Adipocyte (in vitro differentiated cells): Measurements from ENCODE around the gene LNX2.

ENCODE experiments used
- DNase-seq: peaks from one replicate; pipeline ENCODE4 v3.0.0-alpha.2; 2015; ENCODE audit warnings: low read depth
- H3K27me3 ChIP-seq: replicated peaks from 2 replicates; pipeline ENCODE4 v1.7.0; 2013; ENCODE audit warnings: mild to moderate bottlenecking, low read length, moderate library complexity; ENCODE audit not compliant: control insufficient read depth, insufficient read depth
- H3K36me3 ChIP-seq: 2 replicates; pipeline ENCODE4 v1.7.0; 2013; ENCODE audit warnings: low read length, mild to moderate bottlenecking, moderate library complexity; ENCODE audit not compliant: control insufficient read depth, insufficient read depth, severe bottlenecking
- H3K4me1 ChIP-seq: 2 replicates; pipeline ENCODE4 v1.7.0; 2013; ENCODE audit warnings: mild to moderate bottlenecking, low read length, moderate library complexity; ENCODE audit not compliant: control insufficient read depth, insufficient read depth
- H3K4me3 ChIP-seq: 2 replicates; pipeline ENCODE4 v1.7.0; 2013; ENCODE audit warnings: mild to moderate bottlenecking, low read length, moderate library complexity
- H3K9ac ChIP-seq: 2 replicates; pipeline ENCODE4 v1.7.0; 2013; ENCODE audit warnings: mild to moderate bottlenecking, low read length, moderate library complexity
- H3K9me3 ChIP-seq: 2 replicates; pipeline ENCODE4 v1.7.0; 2013; ENCODE audit warnings: mild to moderate bottlenecking, low read length, moderate library complexity; ENCODE audit not compliant: control insufficient read depth

The LNX2 gene

DNA sequence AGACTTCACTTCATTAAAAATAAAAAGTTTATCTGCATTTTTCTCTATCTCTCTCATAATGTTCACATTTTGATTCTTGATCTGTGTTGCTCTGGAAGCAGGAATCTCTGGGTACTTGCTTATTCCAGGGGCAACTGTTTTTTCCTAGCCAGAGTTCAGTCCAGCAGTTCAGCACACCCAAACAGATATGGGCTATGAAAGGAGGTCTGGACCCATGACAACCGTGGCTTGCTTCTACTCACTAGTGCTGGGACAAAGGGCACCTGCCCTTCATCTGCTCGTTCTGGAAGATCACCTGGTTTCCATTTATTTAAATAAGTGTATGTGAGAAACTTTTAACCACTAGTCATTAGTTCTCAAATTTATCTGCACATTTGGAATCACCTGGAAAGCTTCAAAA, 37.4 kb upstream of the LNX2 start:
- Histone ChIP-seq H3K27me3 (no peaks in the 10 kb centered on the region), H3K9ac (no peak overlapping the region), H3K9me3 (no peaks in the 10 kb centered on the region), H3K36me3 (peaks cover 20% of the 10 kb centered on the region), H3K4me1 (peaks cover 33% of the 10 kb centered on the region), H3K4me3 (no peak overlapping the region)
- DNase-seq, result no peak

DNA sequence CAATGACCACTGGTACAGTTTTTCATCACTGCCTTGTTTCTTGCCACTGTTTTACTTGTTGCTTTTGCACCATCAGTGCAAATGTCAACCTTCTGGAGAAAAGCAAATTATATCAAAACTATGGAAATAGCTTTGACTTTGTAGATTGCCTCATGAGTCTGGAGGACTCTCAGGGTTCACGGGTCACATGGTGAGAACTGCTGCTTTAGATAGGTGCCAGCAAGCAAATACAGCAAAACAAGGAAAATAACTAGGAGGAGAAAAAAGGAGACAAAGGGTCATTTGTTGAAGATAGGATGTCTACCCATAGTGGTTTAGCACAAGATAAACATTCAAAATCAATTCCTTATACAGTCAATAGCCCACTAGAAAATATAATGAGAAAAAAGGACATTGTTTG, 34.5 kb upstream of the LNX2 start:
- Histone ChIP-seq H3K36me3 (peaks cover 42% of the 10 kb centered on the region), H3K27me3 (no peaks in the 10 kb centered on the region), H3K9me3 (peaks cover 9% of the 10 kb centered on the region), H3K4me1 (peaks cover 33% of the 10 kb centered on the region), H3K4me3 (no peak overlapping the region), H3K9ac (no peak overlapping the region)
- DNase-seq, result no peak

DNA sequence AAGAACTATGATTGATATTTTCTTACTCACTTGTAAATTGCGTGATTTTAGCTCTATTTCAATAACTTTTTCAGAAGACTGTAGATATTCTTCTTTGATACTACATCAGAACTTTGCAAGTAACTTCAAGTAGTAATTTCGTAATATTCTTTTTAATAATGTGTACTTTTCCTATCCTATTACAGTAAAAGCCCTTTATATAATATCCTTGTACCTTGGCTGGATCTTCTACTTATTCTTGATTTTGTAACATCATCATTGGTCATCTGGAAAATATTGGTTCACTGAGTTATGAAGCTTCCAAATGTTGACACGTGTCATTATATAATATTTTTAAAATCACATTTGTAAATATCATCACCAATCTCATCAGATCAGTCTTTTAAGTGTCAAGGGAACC, 33.7 kb upstream of the LNX2 start:
- H3K4me1 ChIP-seq, result peaks cover 29% of the 10 kb centered on the region
- no peak overlapping the region for H3K4me3 ChIP-seq
- H3K9ac ChIP-seq, result no peak overlapping the region
- H3K9me3 ChIP-seq, result peaks cover 9% of the 10 kb centered on the region
- peaks cover 46% of the 10 kb centered on the region for H3K36me3 ChIP-seq
- no peaks in the 10 kb centered on the region for H3K27me3 ChIP-seq
- no peak for DNase-seq

DNA sequence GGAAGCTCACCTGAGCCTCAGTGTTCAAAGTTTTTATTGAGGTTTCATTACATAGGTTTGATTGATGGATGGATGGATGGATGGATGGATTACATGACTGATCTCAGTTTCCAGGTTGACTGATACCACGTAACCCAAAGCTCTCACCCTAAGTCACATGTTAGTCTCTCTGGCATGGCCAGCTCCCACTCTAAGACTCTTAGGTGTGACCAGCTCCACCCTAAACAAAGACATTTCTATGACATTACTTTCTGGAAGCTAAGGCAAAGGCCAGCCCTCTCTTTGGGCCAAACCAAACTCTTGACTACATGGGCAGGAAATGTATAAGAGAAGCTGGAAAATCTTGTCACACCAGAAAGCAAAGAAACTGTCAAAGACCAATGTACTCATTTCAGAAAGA, 30.0 kb upstream of the LNX2 start:
- H3K9ac ChIP-seq, result no peak overlapping the region
- H3K9me3 ChIP-seq, result peaks cover 9% of the 10 kb centered on the region
- no peaks in the 10 kb centered on the region for H3K27me3 ChIP-seq
- no peak overlapping the region for H3K4me3 ChIP-seq
- H3K4me1 ChIP-seq, result peaks cover 14% of the 10 kb centered on the region
- peaks cover 56% of the 10 kb centered on the region for H3K36me3 ChIP-seq
- no peak for DNase-seq

DNA sequence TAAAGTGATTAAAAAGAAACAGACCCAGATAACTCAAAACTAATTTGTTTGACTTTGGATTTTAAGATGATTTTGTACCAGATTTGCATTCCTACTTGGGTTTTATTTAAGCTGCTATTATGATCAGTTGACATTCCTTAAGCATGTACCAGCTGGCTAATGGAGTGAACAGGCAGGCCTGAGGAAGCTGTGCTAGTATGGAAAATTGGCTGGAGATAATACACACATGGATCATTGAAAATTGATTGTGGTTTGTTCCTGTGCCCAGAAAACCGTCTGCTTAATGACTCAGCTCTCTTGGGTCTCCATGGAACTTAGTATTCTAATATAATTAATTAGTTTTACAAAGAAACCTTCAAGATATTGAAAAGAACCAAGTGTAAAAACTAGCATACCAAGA, 24.0 kb upstream of the LNX2 start:
- H3K4me1 ChIP-seq, result peaks cover 21% of the 10 kb centered on the region
- H3K4me3 ChIP-seq, result no peak overlapping the region
- H3K27me3 ChIP-seq, result no peaks in the 10 kb centered on the region
- peaks cover 12% of the 10 kb centered on the region for H3K36me3 ChIP-seq
- DNase-seq, result peak; percentile 54
- H3K9me3 ChIP-seq, result no peaks in the 10 kb centered on the region
- no peak overlapping the region for H3K9ac ChIP-seq

DNA sequence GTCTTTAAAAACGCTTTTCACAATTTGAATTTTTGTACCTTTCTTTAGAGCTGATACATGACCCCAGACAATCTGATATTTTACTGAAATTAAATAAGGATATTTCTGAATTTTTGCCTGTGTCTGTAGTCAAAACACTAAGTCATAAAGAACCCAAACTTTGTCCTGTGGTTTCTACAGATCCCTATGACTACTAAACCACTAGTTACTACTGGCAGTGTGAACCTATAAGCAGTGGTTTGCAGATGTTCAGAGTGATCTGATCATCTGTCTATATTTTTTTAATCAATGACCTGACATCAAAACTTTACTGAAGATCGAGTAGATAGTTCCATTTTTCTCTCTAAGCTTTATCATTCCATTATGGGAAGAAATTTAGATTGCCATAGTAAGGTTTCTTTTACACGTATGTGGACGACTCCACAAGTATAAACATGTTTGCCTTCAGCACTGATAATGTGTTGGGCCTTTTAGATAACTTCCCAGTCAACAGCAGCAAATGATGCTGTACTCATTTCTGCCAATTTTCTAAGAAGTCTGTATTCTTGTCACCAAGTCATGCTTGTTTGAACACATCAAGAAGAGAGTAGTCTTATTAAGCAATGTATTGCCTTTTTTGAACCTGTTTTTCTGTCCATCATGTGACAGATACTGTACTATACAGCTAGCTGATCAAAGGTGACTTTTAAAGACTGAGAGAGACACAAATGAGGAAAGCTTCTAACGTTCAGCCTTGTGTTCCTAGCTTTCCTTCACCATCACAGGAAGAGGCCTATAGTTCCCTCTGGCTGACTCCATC, 23.2 kb upstream of the LNX2 start:
- H3K4me1 ChIP-seq, result peaks cover 28% of the 10 kb centered on the region
- no peak overlapping the region for H3K4me3 ChIP-seq
- DNase-seq, result no peak
- H3K9ac ChIP-seq, result no peak overlapping the region
- peaks cover 5% of the 10 kb centered on the region for H3K36me3 ChIP-seq
- H3K27me3 ChIP-seq, result no peaks in the 10 kb centered on the region
- no peaks in the 10 kb centered on the region for H3K9me3 ChIP-seq

DNA sequence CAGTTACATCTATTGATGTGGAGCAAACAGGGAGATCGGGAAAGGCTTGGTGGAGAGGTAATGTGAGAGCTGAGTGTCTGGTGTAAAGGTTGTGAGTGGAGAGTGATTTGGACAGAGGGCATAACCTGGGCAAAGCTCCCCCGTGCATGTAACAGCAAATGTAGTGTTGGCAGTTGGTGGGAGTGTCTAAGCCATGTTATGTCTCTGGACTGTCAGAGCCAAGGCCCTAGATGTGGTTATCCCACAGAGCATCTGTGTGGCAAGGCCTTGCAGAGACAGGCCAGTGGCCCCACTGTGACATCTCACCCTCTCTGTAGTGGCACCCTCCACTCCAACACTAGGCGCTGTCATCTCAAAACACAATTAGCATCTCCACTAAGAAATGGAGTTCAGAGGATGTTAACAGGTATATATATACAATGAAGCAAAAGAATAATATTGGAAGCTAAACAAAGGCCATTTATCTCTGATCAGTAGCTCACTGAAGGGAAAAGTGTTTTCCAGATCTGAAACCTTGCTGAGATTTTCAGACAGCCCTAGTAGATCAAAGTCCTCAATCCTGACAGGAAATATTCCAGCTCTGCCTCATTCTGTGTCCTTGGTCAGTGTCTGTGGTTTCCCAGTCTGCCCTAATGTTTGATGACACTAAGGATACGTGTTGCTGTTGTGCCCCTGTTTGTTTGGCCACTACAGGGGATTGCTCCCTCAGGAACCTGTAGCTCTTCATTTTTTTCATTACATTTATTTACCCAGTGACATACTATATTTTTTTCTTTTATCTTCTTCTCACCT, 21.6 kb upstream of the LNX2 start:
- Histone ChIP-seq H3K9ac (no peak overlapping the region), H3K36me3 (no peaks in the 10 kb centered on the region), H3K9me3 (no peaks in the 10 kb centered on the region), H3K27me3 (no peaks in the 10 kb centered on the region), H3K4me3 (no peak overlapping the region), H3K4me1 (peaks cover 36% of the 10 kb centered on the region)
- no peak for DNase-seq

DNA sequence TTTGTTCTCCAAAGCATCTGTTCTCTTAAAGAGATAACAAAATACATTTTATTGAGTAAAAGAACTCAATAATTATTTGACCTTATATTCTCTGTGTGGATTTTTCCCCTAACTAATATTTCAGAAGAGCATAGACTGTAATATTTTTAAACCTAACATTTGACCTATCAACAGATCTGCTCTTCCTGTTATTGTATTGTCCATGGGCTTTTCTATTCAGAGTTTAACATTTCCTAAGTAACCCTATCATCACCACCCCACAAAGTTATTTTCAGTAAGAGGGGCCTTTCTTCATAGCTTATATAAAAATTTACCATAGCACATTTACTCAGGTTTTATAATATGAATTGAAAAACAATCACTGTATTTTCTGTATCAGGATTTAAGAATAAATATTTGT, 18.9 kb upstream of the LNX2 start:
- Histone ChIP-seq H3K9ac (no peak overlapping the region), H3K9me3 (no peaks in the 10 kb centered on the region), H3K36me3 (peaks cover 3% of the 10 kb centered on the region), H3K4me3 (no peak overlapping the region), H3K27me3 (no peaks in the 10 kb centered on the region), H3K4me1 (peaks cover 26% of the 10 kb centered on the region)
- no peak for DNase-seq

DNA sequence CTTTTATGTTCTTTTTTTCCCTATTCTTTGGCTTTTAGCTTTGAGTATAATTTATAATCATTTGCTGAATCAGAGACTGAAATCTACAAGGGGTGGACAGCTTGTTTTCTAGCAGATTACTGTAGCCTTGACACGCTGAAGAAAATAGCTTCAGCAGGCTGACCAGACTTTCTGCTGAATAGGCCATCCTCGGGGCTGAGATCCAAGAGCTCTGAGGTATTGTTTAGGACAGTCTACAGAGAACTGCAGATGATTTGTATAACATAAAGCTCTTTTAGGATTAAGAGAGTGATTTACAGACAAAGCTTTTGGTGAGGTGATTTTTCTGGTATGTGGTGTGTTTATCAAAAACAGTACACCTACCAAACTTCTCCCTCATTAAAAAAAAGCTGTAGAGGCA, 18.2 kb upstream of the LNX2 start:
- peak overlapping the region; percentile 11 for H3K9ac ChIP-seq
- DNase-seq, result peak; percentile 58
- H3K4me1 ChIP-seq, result peaks cover 20% of the 10 kb centered on the region
- H3K4me3 ChIP-seq, result no peak overlapping the region
- H3K27me3 ChIP-seq, result no peaks in the 10 kb centered on the region
- peaks cover 4% of the 10 kb centered on the region for H3K36me3 ChIP-seq
- H3K9me3 ChIP-seq, result no peaks in the 10 kb centered on the region

DNA sequence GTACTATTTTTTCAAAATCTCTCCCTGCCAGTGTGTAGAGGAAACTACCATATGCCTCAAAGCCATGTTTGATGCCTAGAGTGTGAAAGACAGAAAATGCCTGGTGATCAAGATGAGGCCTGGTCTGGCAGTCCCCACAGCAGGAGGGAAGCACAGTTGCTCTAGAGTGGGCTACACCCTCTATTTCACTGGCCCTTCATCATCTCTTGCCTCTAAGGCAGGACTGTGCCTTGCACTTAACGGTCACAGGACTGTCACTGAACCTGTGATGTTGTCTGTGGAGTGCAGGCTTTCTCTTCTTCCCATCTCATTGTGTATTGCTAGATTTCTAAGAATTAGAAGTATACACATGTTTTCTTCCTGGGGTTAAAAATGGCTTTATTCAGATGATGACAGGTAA, 17.7 kb upstream of the LNX2 start:
- Histone ChIP-seq H3K27me3 (no peaks in the 10 kb centered on the region), H3K4me3 (no peak overlapping the region), H3K9me3 (no peaks in the 10 kb centered on the region), H3K9ac (peak overlapping the region; percentile 11), H3K4me1 (peaks cover 19% of the 10 kb centered on the region), H3K36me3 (peaks cover 9% of the 10 kb centered on the region)
- DNase-seq, result no peak

DNA sequence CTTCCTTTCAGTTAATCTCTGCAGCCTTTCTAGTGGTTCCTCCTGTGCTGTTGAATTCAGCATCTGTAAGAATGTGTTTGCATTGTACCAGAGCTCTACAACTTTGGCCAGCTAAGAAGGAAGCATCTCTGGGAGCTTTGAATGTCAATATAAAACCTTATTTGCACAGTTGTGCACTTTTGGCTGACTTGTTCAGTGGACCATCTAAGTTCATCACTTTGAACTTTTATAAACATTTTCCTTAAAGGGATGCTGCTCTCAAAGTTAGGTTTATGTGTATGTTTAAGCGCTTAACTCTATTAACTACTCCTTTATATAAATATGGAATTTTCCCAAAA, 16.9 kb upstream of the LNX2 start:
- Histone ChIP-seq H3K4me1 (peaks cover 19% of the 10 kb centered on the region), H3K36me3 (peaks cover 17% of the 10 kb centered on the region), H3K27me3 (no peaks in the 10 kb centered on the region), H3K4me3 (no peak overlapping the region), H3K9ac (no peak overlapping the region), H3K9me3 (no peaks in the 10 kb centered on the region)
- DNase-seq, result no peak
